Measurements from ENCODE around the gene HOXC5.

Gene HOXC5

DNA sequence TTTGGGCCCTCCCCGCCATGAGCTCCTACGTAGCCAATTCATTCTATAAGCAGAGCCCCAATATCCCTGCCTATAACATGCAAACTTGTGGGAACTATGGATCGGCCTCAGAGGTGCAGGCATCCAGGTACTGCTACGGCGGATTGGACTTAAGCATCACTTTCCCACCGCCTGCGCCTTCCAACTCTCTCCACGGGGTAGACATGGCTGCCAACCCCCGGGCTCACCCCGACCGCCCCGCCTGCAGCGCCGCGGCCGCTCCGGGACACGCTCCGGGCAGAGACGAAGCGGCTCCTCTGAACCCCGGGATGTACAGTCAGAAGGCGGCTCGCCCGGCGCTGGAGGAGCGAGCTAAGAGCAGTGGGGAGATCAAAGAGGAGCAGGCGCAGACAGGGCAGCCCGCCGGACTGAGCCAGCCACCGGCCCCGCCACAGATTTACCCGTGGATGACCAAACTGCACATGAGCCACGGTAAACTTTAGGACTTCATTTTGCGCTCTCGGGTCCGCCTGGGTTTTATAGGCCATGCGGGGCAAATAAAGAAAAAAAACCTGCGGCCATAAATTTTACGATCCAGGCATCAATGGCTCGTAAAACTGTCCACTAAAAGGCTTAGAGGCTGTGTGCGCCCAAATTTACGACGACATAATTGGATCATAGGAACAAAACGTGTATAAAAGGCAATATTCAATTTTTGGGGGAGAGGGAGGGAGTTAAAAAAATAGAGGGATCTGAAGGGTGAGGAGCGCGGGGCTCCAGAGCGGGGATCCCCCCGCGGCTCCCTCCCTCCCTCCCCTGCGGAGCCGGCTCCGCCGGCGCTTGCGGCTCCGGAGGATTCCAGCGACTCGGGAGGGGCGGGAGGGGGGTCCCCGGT lies 493 bp downstream of the HOXC5 start:
- H3K4me3 ChIP-seq (replicated peaks; ENCODE audit: low read depth, low read length), result peak overlapping the region; percentile 34
- DNase-seq (ENCODE audit: extremely low read depth, low read depth), result no peak
- TF ChIP-seq CTCF (IDR thresholded peaks at IDR 0.05; ENCODE audit: low read depth, low read length, missing control alignments), result no peak

- H3K4me3 ChIP-seq (replicated peaks; ENCODE audit: low read depth, low read length), result peak overlapping the region; percentile 34
- no peak for TF ChIP-seq CTCF (IDR thresholded peaks at IDR 0.05; ENCODE audit: low read depth, low read length, missing control alignments)
- DNase-seq (ENCODE audit: extremely low read depth, low read depth), result no peak
Observed at GRCh38 chr12:54033980-54034784, 1.3 kb downstream of the HOXC5 start.

GRCh38 chr12:54034785-54035310 lies 2.0 kb downstream of the HOXC5 start:
- no peak for DNase-seq (ENCODE audit: extremely low read depth, low read depth)
- no peak overlapping the region for H3K4me3 ChIP-seq (replicated peaks; ENCODE audit: low read depth, low read length)
- no peak for TF ChIP-seq CTCF (IDR thresholded peaks at IDR 0.05; ENCODE audit: low read depth, low read length, missing control alignments)

GRCh38 chr12:54035568-54036264 lies 2.9 kb downstream of the HOXC5 start:
- H3K4me3 ChIP-seq (replicated peaks; ENCODE audit: low read depth, low read length), result no peak overlapping the region
- DNase-seq (ENCODE audit: extremely low read depth, low read depth), result no peak
- no peak for TF ChIP-seq CTCF (IDR thresholded peaks at IDR 0.05; ENCODE audit: low read depth, low read length, missing control alignments)

DNA sequence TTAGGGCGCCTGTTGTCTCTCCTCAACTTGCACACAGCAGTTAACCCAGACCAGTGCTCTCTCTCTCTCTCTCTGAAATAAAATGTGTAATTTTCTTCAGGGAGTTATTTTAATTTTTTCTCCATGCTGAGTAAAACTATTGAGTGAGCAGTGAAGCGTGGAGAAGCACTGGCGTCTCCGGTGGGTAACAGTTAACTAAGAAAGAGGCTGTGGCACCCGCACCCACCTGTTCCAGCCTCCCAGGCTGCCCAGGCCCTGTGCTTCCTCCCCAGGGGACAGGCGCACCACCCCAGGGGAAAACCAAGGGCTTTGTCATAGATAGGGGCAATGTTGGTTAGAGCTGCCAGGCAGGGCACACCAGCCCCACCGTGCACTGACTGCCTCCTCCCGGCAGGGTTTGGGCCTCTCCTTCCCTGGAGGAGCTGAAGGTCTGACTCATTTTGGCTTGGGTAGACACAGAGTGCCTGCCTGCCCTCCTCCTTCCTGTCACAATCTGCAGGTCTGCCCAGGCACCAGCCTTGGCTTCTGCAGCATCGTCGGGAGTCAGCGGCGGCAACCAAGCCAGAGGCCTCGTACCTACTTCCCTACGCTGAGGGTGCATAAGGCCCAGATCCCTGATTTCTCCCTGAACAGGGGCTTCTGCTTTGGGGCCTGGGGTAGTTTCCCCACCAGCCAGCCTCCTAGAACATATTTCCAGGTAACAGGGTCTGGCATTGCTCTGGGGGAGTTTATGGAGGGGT lies 3.9 kb downstream of the HOXC5 start:
- no peak for DNase-seq (ENCODE audit: extremely low read depth, low read depth)
- H3K4me3 ChIP-seq (replicated peaks; ENCODE audit: low read depth, low read length), result no peak overlapping the region
- no peak for TF ChIP-seq CTCF (IDR thresholded peaks at IDR 0.05; ENCODE audit: low read depth, low read length, missing control alignments)

Measured in HFF-Myc (cell line).